Erythroblast (primary cell): ENCODE measurements around the gene SH3RF1.

Source experiments
- GATA1 ChIP-seq: IDR thresholded peaks from 2 replicates; pipeline ENCODE4 v1.6.1; 2011; ENCODE audit warnings: low read depth, mild to moderate bottlenecking, control low read depth, low read length, moderate library complexity
- POLR2A ChIP-seq: IDR thresholded peaks from 2 replicates; pipeline ENCODE4 v1.6.1; 2011; ENCODE audit warnings: mild to moderate bottlenecking, low read length

GRCh38 chr4:169058312-169058711 lies 212.4 kb downstream of the SH3RF1 start:
- no peak for TF ChIP-seq POLR2A
- TF ChIP-seq GATA1, result no peak
